ENCODE data around the gene UVSSA.

GRCh38 chr4:1384675-1385372 is 37.8 kb downstream of the UVSSA start:
- TF ChIP-seq, protein P1, sequence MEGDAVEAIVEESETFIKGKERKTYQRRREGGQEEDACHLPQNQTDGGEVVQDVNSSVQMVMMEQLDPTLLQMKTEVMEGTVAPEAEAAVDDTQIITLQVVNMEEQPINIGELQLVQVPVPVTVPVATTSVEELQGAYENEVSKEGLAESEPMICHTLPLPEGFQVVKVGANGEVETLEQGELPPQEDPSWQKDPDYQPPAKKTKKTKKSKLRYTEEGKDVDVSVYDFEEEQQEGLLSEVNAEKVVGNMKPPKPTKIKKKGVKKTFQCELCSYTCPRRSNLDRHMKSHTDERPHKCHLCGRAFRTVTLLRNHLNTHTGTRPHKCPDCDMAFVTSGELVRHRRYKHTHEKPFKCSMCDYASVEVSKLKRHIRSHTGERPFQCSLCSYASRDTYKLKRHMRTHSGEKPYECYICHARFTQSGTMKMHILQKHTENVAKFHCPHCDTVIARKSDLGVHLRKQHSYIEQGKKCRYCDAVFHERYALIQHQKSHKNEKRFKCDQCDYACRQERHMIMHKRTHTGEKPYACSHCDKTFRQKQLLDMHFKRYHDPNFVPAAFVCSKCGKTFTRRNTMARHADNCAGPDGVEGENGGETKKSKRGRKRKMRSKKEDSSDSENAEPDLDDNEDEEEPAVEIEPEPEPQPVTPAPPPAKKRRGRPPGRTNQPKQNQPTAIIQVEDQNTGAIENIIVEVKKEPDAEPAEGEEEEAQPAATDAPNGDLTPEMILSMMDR (IDR thresholded peaks at IDR 0.05; ENCODE audit: low read depth, low read length): no peak
- no peak for TF ChIP-seq EZH2phosphoT487 (IDR thresholded peaks at IDR 0.05; ENCODE audit: low read depth)
